B cell (primary cell): ENCODE results near the gene HHAT. TPM values are rescaled to one million over a fixed set of nuclear protein-coding genes. Genes with fewer than 3 reads are reported as not detected.

ENCODE experiments used
- ATAC-seq: fragments of 200-7000 bp; cut with Tn5 transposase; one replicate; pipeline ENCODE4 v1.10.0; 2021; ENCODE audit warnings: low read depth, mild to moderate bottlenecking, moderate number of reproducible peaks, moderate library complexity
- CTCF ChIA-PET: fragments of 350-600 bp; sonication (Branson Sonifier 250); formaldehyde crosslinking; loops from one replicate; lab custom pipeline; 2021; ENCODE audit warnings: antibody characterized with exemption, inconsistent platforms; lab: Charles Lee
- POLR2A ChIA-PET: fragments of 350-600 bp; sonication (Branson Sonifier 250); formaldehyde crosslinking; loops from one replicate; lab custom pipeline; 2021; ENCODE audit warnings: antibody characterized with exemption; lab: Charles Lee
- DNase-seq: peaks from one replicate; pipeline ENCODE4 v3.0.0; 2013
- H2AFZ ChIP-seq: 2 replicates; pipeline ENCODE4 v1.6.1; 2012; ENCODE audit warnings: mild to moderate bottlenecking, low read depth, low read length; ENCODE audit not compliant: insufficient read depth, poor library complexity, severe bottlenecking
- H3K27ac ChIP-seq, 2 donors: 1 replicate in 1 of 2; 2 replicates in 1 of 2; pipeline ENCODE4 v1.5.1; 2012 to 2013; ENCODE audit warnings: low read length in 2 of 2, mild to moderate bottlenecking in 2 of 2, moderate library complexity in 1 of 2
- H3K27me3 ChIP-seq, 4 experiments: fragments of 200-600 bp in 1 of 4; sonication (generic) in 1 of 4; replicated peaks in 1 of 4; 1 replicate in 2 of 4; 2 replicates in 2 of 4; pipeline versions ENCODE4 v1.6.1 to v1.7.0; 2013 to 2016; ENCODE audit warnings: low read length in 3 of 4, mild to moderate bottlenecking in 2 of 4, mixed read lengths in 1 of 4, moderate library complexity in 1 of 4; ENCODE audit not compliant: insufficient read depth in 4 of 4, control insufficient read depth in 3 of 4; ENCODE audit errors: control extremely low read depth in 1 of 4
- H3K36me3 ChIP-seq, 2 experiments: replicated peaks in 1 of 2; 1 replicate in 1 of 2; 2 replicates in 1 of 2; pipeline versions ENCODE4 v1.6.1 to v1.7.1; 2013; ENCODE audit warnings: low read length in 1 of 2; ENCODE audit not compliant: insufficient read depth in 2 of 2, control insufficient read depth in 1 of 2; ENCODE audit errors: control extremely low read depth in 1 of 2, extremely low read depth in 1 of 2
- H3K4me1 ChIP-seq, 2 donors: fragments of 200-600 bp in 1 of 2; sonication (generic) in 1 of 2; 1 replicate in 1 of 2; 2 replicates in 1 of 2; pipeline versions ENCODE4 v1.5.1 to v1.6.1; 2013 to 2017; ENCODE audit warnings: low read length in 2 of 2; ENCODE audit not compliant: control insufficient read depth in 2 of 2, insufficient read depth in 2 of 2
- H3K4me2 ChIP-seq: replicated peaks from 2 replicates; pipeline ENCODE3; 2012; ENCODE audit warnings: mild to moderate bottlenecking, low read depth, low read length; ENCODE audit not compliant: poor library complexity, severe bottlenecking
- H3K4me3 ChIP-seq, 5 experiments: fragments of 200-600 bp in 1 of 5; sonication (generic) in 1 of 5; 1 replicate in 3 of 5; 2 replicates in 2 of 5; pipeline versions ENCODE4 v1.5.1 to v1.7.0; 2011 to 2016; ENCODE audit warnings: low read length in 4 of 5, mild to moderate bottlenecking in 4 of 5, low read depth in 2 of 5, control low read depth in 1 of 5, moderate library complexity in 1 of 5; ENCODE audit not compliant: insufficient read depth in 1 of 5; ENCODE audit errors: control extremely low read depth in 1 of 5, extremely low read depth in 1 of 5
- H3K79me2 ChIP-seq: fragments of 200-600 bp; sonication (generic); one replicate; pipeline ENCODE4 v1.6.0; 2016; ENCODE audit warnings: low read length; ENCODE audit not compliant: control insufficient read depth, insufficient read depth
- H3K9ac ChIP-seq: fragments of 200-600 bp; sonication (generic); 2 replicates; pipeline ENCODE4 v1.6.1; 2017; ENCODE audit warnings: mild to moderate bottlenecking, low read length, moderate library complexity
- H3K9me3 ChIP-seq, 3 donors: one replicate each; pipeline versions ENCODE4 v1.6.1 to v1.7.1; 2013; ENCODE audit warnings: low read length in 2 of 3; ENCODE audit not compliant: control insufficient read depth in 2 of 3, insufficient read depth in 1 of 3; ENCODE audit errors: control extremely low read depth in 1 of 3
- H4K20me1 ChIP-seq: 2 replicates; pipeline ENCODE4 v1.6.0; 2012; ENCODE audit warnings: mild to moderate bottlenecking, low read length; ENCODE audit not compliant: insufficient read depth, control insufficient read depth, poor library complexity, severe bottlenecking
- H3K27ac Mint-ChIP-seq: one replicate; pipeline ENCODE4 v1.8.0; 2021; ENCODE audit warnings: mixed read lengths
- H3K27me3 Mint-ChIP-seq: one replicate; pipeline ENCODE4 v1.8.0; 2021; ENCODE audit warnings: mixed read lengths
- H3K4me1 Mint-ChIP-seq: one replicate; pipeline ENCODE4 v1.8.0; 2021; ENCODE audit warnings: mixed read lengths
- H3K4me3 Mint-ChIP-seq: one replicate; pipeline ENCODE4 v1.8.0; 2021; ENCODE audit warnings: mixed read lengths
- H3K9me3 Mint-ChIP-seq: one replicate; pipeline ENCODE4 v1.8.0; 2022; ENCODE audit warnings: mixed read lengths; ENCODE audit not compliant: insufficient read depth
- CTCF ChIP-seq: fragments of 200-600 bp; IDR thresholded peaks from one replicate; pipeline ENCODE4 v1.8.0; 2022; ENCODE audit warnings: antibody characterized with exemption, mild to moderate bottlenecking
- EZH2 ChIP-seq: IDR thresholded peaks from 2 replicates; pipeline ENCODE4 v1.6.1; 2012; ENCODE audit warnings: borderline replicate concordance, low read depth, mild to moderate bottlenecking, moderate library complexity, low read length; ENCODE audit not compliant: insufficient read depth, poor library complexity, severe bottlenecking
- WGBS: methylation state at CpG from one replicate; pipeline ENCODE4 v1.1.5; 2013; ENCODE audit warnings: missing lambda C conversion rate; ENCODE audit not compliant: insufficient coverage; 5-methylcytosine and 5-hydroxymethylcytosine counted together
- intact Hi-C: fragments of 100-400 bp; cut with micrococcal nuclease; formaldehyde crosslinking; loops from one replicate; pipeline ENCODE4 v1.10.0; 2022
- polyA plus RNA-seq: library from polyadenylated mRNA; depleted of rRNA; stranded (reverse); fragments of >200 nt; gene quantifications from 2 replicates; pipeline ENCODE4 v1.2.3, GENCODE V29; 2012
- total RNA-seq, 2 donors: library from RNA; stranded (reverse); fragments of 120-200 nt in 1 of 2; gene quantifications; 1 replicate in 1 of 2; 2 replicates in 1 of 2; pipeline versions ENCODE4 v1.2.3 to v1.2.4, GENCODE V29; 2013 to 2022

Gene HHAT
- total and polyA plus RNA-seq, 2 donors (not counting 1 experiment from before 2014, with no cell fraction given) = 4.0 to 28.2 TPM

- ChIA-PET POLR2A (no interaction called here), CTCF (interaction anchor here (0.6 to 2.1 kb wide), 8 partner anchors 9 to 1635 kb away, joined by 3 to 8 read pairs (median 4); no protein-coding TSS in a partner anchor)
- peaks cover 1% of the 10 kb centered on the region for H3K4me1 Mint-ChIP-seq
- DNase-seq = peak; percentile 38
- no peak overlapping the region for H3K27ac ChIP-seq
- H3K27me3 Mint-ChIP-seq = no peaks in the 10 kb centered on the region
- H3K4me2 ChIP-seq = no peak overlapping the region
- TF ChIP-seq EZH2 (no peak), CTCF (peak; percentile 49)
- no peaks in the 10 kb centered on the region for H3K9me3 ChIP-seq
- H3K79me2 ChIP-seq = no peaks in the 10 kb centered on the region
- WGBS = 61% methylated on average over 4 of the region's 9 CpGs
- no peaks in the 10 kb centered on the region for H3K9me3 Mint-ChIP-seq
- intact Hi-C loops = no loop called here
- H3K27ac Mint-ChIP-seq = no peak overlapping the region
- H3K36me3 ChIP-seq = no peaks in the 10 kb centered on the region
- no peak overlapping the region for H3K4me3 Mint-ChIP-seq
- H3K4me3 ChIP-seq = no peak overlapping the region
- H4K20me1 ChIP-seq = no peaks in the 10 kb centered on the region
- H3K9ac ChIP-seq = no peak overlapping the region
- no peaks in the 10 kb centered on the region for H3K4me1 ChIP-seq
- H3K27me3 ChIP-seq = no peaks in the 10 kb centered on the region
- H2AFZ ChIP-seq = no peak overlapping the region
- peak; percentile 64 for ATAC-seq
Observed at GRCh38 chr1:210373878-210374599, 45.3 kb downstream of the HHAT start.

GRCh38 chr1:210374600-210374953 is 45.9 kb downstream of the HHAT start:
- intact Hi-C loops = no loop called here
- WGBS = no CpG with 5 or more reads among the region's 4 CpGs

More at GRCh38 chr1:210374600-210374953, 45.9 kb downstream of the HHAT start:
- Histone ChIP-seq H3K4me2 (no peak overlapping the region), H3K4me1 (no peaks in the 10 kb centered on the region), H3K27ac (no peak overlapping the region), H3K4me3 (no peak overlapping the region), H3K36me3 (no peaks in the 10 kb centered on the region), H3K9me3 (no peaks in the 10 kb centered on the region), H4K20me1 (no peaks in the 10 kb centered on the region), H2AFZ (no peak overlapping the region), H3K79me2 (no peaks in the 10 kb centered on the region), H3K9ac (no peak overlapping the region), H3K27me3 (no peaks in the 10 kb centered on the region)
- Mint-ChIP-seq H3K4me3 (no peak overlapping the region), H3K27ac (no peak overlapping the region), H3K4me1 (peaks cover 1% of the 10 kb centered on the region), H3K27me3 (no peaks in the 10 kb centered on the region), H3K9me3 (no peaks in the 10 kb centered on the region)
- POLR2A ChIA-PET = no interaction called here
- CTCF ChIA-PET = interaction anchor here (0.6 to 2.1 kb wide), 8 partner anchors 13 to 1635 kb away, joined by 3 to 8 read pairs (median 4); no protein-coding TSS in a partner anchor
- DNase-seq (no peak), ATAC-seq (no peak)
- TF ChIP-seq EZH2 (no peak), CTCF (peak; percentile 0)
